GM18861 (cell line): ENCODE results near the gene GMFB.
A peak's percentile ranks its signal among the peaks of the same experiment; 100 is the strongest.

Source experiments
- ATAC-seq: cut with Tn5 transposase; IDR thresholded peaks from one replicate; pipeline ENCODE4 v1.9.1; 2021; ENCODE audit not compliant: unreplicated experiment

GMFB gene

DNA sequence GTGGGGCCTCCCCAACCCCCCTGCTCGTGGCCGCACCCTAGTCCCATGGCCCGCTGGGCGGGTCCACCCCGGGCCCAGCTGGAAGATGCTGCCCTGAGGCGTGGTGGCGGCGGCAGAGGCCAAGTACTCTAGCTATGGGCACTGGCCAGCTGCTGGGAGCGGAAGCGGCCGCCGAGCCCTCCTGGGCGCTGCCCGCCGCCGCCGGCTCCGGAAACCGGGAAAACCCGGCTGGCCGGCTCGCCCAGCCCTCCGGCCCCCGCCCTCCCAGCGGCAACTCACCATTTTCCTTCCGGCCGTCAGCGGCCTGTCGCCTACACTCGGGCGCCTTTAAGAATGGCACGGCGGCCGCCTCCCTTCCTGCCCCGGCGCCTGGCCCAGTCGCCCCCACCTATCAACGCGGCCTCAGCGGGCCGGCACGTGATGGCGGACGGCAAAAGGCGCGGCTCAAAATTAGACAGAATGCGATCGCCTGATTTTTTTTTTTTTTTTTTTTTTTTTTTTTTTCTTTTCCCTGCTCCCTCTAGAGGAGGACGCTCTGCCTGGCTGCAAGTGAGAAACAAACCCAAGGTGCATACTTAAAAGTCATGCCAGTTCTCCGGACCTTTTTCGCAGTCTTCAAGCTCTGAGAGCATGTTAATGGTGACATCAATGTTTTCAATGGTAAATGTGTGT is at the start of gene GMFB:
Gene GMFB, minus strand, starts transcription at position 335 of the 672 bp plus-strand sequence. Its CDS starts 53 bp downstream, at position 282.
- peak; percentile 89 for ATAC-seq

DNA sequence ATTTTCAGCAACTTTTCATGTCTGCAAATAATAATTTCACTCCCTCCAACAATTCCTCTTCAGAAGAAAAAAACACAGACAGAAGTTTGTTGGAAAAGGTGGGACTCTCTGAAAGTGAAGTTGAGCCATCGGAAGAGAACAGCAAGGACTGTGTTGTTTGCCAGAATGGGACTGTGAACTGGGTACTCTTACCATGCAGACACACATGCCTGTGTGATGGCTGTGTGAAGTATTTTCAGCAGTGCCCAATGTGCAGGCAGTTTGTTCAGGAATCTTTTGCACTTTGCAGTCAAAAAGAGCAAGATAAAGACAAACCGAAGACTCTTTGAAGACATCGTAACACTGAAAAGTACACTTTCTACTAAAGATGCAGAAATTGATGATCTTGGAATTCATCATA is 49.3 kb upstream of the GMFB start:
- no peak for ATAC-seq

DNA sequence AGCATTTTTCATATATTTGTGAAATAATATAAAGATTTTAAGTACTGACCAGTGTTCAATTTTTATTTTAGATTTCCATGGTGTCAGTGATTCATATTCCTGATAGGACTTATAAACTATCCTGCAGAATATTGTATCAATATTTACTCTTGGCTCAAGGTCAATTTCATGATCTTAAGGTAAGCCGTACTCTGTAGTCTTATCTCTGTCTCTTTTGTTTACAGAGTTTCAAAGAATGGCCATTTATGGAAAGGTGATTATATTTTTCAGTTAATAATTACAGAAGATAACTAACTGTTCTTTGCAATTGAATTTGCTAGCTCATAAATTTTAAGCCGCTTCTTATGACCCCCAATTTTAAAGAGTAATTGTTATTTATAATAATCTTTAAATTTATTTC is 48.9 kb upstream of the GMFB start:
- no peak for ATAC-seq

DNA sequence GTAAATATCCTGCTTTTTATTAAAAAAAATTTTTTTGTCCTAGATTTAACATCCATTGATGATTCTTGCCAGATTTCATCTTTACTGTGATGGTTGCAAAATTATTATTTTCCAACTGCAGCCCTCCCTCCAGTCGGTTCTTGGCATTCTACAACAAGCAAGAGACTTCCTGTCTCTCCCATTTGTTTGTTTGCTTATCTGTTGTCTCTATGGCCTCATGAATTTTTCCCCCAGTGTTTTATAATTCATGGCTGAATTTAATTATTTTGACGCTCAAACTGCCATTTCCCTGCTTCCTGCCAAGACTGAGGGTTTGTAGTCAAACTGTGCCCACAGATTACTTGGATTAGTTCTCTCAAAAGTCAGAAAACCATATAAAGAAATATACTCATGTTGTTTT is 46.9 kb upstream of the GMFB start:
- no peak for ATAC-seq

DNA sequence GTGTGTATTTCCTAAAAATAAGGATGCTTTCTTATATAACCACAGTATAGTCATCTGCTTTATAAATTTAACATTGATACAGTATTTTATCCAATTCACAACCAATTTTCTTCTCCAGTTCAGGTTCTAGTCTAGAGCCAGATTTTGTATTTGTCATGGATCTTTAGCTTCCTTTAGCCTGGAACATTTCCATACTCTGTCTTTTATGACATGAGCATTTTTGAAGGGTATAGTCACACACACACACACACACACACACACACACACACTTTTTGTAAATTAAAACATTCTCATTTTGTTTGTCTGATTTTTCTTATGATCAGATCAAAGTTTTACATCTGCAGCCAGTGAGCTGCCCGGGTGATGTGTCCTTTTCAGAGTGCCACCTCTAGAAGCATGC is 46.3 kb upstream of the GMFB start:
- ATAC-seq, result no peak

DNA sequence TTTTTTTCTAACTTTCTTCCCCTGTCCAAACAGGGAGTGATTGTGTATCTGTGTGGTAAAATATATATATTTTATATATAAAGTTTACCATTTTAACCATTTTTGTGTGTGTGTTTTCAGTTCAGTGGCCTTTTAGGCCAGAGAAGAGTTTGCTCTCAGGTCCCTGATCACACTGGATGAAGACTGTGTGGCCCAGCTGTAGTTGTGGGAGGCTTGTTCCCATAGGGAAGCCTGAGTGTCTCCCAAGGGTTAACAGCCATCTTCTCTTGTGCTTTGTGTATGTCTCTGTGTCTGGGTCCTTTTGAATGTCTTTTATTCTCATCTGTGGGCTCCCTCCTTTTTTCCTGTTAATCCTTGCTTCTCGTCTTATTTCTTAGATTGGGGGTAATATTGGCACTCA is 44.3 kb upstream of the GMFB start:
- no peak for ATAC-seq

DNA sequence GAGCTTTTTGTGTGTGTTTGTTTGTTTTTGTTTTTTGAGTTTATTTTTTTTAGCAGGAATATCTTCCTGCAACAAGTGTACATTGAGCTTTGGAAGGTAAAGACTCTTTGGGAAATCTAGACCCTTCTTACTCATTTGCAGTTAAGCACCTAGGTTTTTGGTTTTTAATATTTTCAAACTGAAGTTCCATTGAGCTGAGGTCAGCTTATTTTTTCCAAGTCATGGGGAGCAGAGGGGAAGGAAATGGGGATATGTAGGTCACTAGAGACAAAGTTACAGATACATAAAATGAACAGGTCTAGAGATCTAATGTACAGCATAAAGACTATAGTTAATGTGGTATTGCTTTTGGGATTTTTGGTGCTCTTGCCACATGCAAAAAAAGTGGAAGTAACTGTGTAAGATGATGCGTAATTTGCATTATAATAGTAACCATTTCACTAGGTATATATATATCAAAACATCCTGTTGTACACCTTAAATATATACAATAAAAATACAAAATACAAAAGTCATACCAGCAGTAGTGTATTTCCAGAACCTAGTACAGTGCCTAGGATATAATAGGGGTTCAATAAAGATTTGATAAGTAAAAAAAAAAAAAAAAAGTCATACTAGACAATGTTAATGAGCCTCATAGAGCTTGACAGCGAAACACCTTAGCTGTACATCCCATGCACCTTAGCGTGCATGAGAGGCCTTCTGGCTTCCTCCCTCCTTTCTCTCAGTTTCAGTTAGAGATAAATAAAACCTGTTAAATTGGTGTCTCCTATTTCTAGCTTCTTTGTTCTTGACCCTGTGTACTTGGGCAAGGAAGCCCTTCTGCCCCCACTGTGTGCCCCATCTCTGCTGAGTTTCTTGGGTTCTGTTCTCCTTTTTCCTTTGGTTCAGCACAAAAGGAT is 43.6 kb upstream of the GMFB start:
- ATAC-seq, result peak; percentile 82

DNA sequence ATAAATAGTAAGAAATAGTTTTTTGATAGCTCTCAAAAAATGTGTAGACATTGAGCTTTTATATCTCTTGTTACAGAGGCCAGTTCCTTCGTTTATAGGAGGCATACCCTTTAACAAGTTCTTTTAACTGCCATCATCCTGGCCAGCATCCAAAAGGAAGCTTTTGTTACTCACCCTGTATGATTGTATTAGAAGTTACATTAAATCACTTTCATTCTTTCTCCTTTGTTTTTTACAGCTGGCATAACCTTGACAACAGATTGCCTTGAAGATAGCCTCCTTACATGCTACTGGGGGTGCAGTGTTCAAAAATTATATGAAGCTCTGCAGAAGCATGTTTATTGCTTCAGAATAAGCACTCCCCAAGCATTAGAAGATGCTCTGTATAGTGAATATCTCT is 41.0 kb upstream of the GMFB start:
- no peak for ATAC-seq

DNA sequence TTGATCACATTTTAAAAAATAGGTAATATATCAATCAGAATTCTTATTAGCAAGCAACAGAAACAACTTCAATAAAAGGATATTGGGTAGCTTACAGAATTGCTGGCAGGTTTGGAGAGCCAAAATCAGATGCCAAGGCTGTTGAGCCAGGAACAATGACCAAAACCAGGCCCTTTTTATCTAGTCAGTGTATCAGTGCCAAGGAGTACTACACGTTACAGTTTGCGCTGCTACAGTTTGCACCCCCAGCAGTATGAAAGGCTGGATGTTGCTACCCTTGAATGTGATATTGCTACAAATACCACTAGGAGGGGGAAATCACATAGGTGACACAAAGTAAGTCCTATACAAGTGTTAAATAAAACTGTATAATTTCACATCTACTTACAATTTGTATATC is 40.2 kb upstream of the GMFB start:
- ATAC-seq, result no peak

DNA sequence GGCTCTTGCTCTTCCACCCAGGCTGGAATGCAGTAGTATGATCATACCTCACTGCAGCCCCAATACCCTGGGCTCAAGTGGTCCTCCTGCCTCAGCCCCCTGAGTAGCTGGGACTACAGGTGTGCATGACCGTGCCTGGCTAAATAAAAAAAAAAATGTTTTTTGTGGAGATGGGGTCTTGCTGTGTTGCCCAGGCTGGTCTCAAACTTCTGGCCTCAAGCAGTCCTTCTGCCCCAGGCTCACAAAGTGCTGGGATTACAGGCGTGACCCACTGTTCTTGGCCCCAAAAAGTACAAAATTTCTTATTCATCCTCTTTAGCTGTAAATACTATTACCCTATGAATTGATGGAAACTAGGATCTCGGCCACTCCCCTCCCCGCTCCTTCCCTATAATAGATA is 35.6 kb upstream of the GMFB start:
- no peak for ATAC-seq

DNA sequence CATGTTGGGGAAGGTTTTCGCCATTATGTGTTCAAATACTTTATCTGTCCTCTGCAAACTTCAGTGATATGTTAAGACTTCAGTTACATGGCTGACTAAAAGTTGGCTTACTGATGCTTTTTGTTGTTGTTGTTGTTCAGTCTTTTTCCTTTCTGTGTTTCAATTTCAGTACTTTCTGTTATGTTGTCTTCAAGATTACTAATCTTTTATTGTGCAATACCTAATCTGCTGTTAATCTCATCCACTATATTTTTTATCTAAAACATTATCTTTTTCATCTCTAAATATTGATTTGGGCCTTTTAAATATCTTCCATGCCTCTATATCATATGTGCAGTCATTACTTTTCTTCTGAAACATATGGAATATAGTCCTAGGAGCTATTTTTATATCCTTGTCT is 27.9 kb upstream of the GMFB start:
- no peak for ATAC-seq

DNA sequence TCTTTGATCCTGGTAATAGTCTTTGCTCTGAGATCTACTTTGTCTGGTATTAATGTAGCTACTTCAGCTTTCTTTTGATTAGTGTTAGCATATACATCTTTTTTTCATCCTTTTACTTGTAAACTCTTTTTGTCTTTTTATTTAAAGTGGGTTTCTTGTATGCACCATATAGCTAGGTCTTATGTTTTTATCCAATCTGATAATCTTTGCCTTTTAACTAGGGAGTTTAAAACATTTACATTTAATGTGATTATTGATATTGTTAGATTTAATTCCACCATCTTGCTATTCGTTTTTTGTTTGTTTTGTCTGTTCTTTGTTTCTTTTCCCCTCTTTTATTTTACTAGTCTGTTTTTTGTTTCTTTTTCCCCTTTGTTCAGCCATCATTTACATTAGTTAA is 26.9 kb upstream of the GMFB start:
- no peak for ATAC-seq

DNA sequence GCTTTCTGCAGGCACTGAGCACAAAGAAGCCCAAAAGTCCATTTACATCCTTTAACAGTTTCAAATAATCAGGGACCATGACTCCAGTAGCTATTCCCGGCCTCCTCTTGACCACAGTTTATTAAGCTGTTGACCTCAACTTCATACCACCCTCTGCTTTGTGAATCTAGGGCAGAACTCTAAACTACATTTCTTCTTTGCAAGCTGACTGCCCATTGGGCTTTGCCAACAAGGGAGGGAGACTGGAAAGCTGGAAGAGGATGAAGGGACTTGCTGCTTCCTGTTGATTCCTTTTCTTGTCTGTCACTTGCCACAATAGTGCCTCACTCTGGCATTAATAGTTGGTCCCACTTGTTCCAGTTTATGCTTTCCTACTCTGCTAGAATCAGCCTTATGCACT is 23.6 kb upstream of the GMFB start:
- ATAC-seq, result no peak

DNA sequence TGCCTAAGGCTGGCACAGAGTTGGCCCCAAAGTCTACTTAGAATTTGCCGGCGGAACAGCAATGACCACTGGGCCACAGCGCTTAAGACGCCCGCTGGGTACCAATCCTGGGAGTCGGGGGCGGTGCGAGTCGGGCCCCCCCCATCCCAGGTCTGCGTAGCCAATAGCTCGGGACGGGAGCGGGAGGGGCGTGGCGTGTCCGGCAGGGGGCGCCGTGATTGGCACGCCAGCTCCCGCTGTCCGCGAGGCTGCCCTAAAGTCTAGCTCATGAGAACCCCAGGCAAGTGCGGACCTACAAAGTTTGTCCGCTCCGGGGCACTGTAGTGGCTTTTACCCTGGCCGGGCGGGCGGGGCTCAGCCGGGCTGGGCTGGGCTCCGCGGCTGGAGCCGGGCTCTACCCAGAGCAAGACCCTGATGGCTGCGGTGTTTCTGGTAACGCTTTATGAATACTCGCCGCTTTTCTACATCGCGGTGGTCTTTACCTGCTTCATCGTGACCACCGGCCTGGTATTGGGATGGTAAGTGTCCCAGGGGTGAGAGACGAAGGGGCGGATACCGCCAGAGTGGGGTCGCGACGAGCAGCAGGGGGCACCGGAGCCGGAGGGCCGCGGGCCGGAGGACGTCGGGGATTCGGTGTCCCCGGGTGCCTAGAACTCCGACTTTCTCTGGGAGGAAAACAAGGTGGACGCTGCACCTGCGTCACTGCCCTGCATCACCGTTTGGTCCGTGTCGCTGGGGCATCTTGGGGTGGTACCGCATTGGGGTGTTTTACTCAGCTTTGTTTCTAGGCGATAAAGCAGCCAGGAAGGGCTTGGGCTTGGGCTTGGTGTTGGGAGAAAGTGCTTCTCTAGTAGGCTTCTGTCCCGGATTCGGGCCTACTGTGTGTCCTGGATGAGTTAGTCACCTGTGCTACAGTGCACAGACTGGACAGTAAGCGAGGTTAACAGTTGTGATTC is 21.0 kb upstream of the GMFB start, which contains the start of gene CGRRF1:
Gene CGRRF1, plus strand, starts transcription at position 361 of the 956 bp plus-strand sequence. Its CDS starts 54 bp downstream, at position 415.
- peak; percentile 95 for ATAC-seq

DNA sequence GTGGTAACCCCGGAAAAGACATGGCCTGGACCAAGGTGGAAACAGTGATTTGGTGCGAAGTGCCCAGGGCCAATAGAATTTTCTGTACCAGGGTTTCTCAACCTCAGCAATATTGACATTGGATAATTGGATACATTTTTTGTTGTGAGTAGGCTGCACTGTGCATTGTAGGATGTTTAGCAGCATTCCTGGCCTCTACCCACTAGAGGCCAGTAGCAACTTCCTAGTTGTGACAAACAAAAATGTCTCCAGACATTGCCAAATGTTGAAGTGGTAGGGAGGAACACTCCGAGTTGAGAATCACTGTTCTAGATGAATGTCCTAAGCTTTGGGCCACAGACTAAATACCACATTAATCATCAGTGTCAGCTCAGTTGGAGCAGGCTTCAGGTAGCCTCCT is 14.7 kb upstream of the GMFB start:
- ATAC-seq, result no peak

DNA sequence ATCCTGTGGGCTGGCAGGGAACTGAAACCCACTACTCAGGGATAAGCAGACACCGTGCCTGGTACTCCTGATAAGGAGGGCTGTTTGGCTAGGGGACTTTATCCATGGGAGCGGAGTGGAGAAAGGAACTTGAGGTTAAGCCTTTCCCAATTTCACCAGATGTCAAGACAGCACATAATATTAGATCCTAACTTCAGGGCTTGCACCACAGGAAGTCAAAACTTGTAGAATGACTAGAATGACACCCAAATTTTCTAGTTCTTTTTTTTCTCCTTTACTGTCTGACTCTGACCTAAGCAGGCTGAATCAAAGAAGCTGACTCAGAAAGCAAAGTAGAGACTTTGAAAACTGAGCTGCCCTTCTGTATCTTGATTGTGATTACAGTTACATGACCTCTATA is 13.8 kb upstream of the GMFB start:
- no peak for ATAC-seq

DNA sequence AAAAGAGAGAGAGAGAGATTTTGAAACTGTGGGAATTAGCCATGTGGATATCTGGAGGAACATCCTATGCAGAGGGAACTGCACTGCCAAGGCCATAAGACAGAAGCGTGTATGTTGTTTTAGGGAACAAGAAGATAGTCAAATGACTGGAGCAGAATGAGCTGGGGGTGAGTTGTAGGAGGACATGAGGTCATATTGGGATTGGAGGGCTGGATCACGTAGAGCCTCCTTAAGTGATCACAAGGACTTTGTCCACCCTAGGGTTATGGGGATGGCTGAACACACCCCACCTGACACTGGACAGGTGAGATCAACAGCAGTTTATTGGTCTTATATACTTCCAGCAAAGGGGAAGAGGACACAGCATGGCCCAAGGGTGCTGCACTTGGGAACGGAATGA is 12.7 kb upstream of the GMFB start:
- no peak for ATAC-seq

DNA sequence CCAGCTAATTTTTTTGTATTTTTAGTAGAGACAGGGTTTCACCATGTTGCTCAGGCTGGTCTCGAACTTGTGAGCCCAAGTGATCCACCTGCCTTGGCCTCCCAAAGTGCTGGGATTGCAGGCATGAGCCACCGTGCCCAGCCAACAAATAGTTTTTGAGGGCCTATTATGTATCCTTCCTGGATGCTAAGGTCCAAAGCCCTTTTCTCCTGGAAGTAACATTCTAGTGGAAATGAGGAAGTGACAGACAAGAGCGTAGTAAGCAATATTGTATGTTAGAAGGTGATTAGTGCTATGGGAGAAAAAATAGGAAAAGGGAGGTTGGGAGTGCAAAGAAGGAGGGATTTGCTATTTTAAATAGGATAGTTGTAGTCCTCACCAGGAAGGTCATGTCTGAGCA is 12.0 kb upstream of the GMFB start:
- ATAC-seq, result no peak

DNA sequence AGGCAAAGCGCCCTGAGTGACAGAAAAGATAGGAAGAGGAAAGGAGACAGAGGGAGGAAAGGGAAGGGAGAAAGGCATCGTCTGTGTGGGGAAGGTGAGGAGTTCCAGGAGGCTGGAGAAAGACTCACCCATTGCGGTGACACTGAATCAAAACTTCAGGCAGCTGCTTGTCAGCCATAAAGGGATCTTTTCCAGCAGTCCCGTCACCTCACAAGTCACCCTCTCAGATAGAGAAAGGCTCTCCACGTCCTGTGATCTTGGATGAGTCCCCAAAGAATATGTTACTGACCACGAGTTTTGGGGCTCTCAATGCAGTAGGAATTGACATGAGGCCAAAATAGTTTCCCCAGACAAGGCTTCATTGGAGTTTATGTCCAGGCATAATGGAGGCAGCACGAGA is 9.8 kb upstream of the GMFB start:
- no peak for ATAC-seq

DNA sequence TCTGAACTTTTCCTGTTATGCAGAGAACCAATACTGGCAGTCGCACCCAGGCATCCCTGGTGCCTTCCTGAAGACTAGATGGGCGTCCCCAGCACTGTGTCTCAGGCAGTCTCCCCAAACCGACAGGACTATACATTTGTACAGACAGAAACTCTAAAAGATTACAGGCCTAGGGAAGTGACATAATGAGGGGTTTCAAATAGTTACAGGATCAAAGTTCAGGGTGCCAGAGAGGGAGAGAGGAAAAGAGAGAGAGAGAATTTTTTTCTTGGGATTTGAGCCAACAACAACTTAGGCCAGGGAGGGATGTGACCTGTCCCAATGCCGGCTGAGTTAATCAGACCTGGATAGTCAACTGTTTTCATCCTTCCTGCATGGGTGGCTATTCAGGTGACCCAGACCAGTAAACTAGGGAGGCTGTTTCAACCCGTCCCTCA is 9.3 kb upstream of the GMFB start:
- no peak for ATAC-seq

DNA sequence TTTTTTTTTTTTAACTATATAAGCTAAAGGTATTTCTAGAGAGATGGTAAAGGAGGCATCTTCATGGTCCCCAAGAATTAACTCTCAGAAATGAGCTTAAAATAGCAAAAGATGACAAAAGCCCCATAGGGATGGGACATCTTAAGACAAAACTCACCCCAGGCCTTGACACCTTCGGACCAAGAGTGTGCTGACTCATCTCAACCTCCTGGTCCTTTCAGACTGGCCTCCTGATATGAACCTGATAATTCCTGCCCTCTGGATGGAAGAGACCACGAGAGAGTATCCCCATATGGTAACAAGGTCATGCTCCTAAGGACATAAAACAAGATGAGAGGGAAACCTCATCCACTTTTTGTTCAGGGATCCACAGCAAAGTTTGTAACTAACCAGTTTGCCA is 8.4 kb upstream of the GMFB start:
- no peak for ATAC-seq
